CD4-positive, alpha-beta T cell treated with Interleukin-17A for 1 hour (primary cell): ENCODE measurements around the gene SNX21.
"Not testable (repeated sequence)": the region's sequence is repeated elsewhere in the genome, so short reads cannot be mapped to it uniquely, and the experiment has no call there.

Experiments
- DNase-seq: peaks from one replicate; pipeline ENCODE4 v3.0.0-alpha.2; 2020

The SNX21 gene

GRCh38 chr20:45823949-45824835 is 9.4 kb upstream of the SNX21 start:
- peak; percentile 60 for DNase-seq

- DNase-seq, result no peak
Observed at GRCh38 chr20:45826381-45827019, 7.1 kb upstream of the SNX21 start.

GRCh38 chr20:45827030-45827652 is 6.5 kb upstream of the SNX21 start, which contains the start of gene TNNC2:
Gene TNNC2, minus strand, starts transcription at chr20:45827312. Its CDS starts 64 bp downstream, at chr20:45827248.
- no peak for DNase-seq

GRCh38 chr20:45827712-45828111 is 5.9 kb upstream of the SNX21 start:
- no peak for DNase-seq

GRCh38 chr20:45828589-45828988 is 5.0 kb upstream of the SNX21 start:
- DNase-seq, result no peak

GRCh38 chr20:45829673-45830106 is 3.9 kb upstream of the SNX21 start:
- DNase-seq, result not testable (repeated sequence)

- no peak for DNase-seq
Observed at GRCh38 chr20:45832619-45833018, 980 bp upstream of the SNX21 start.

GRCh38 chr20:45833883-45834796 is 541 bp downstream of the SNX21 start:
- DNase-seq, result peak; percentile 49

- no peak for DNase-seq
Observed at GRCh38 chr20:45834797-45835161, 1.2 kb downstream of the SNX21 start.

- no peak for DNase-seq
Observed at GRCh38 chr20:45835329-45835765, 1.7 kb downstream of the SNX21 start.

GRCh38 chr20:45835825-45836224 is 2.2 kb downstream of the SNX21 start:
- DNase-seq, result no peak

- no peak for DNase-seq
Observed at GRCh38 chr20:45836841-45837240, 3.2 kb downstream of the SNX21 start.

GRCh38 chr20:45840700-45841198 is 7.2 kb downstream of the SNX21 start:
- DNase-seq, result no peak

GRCh38 chr20:45841407-45842129 is 8.0 kb downstream of the SNX21 start:
- no peak for DNase-seq

GRCh38 chr20:45842169-45842812 is 8.7 kb downstream of the SNX21 start:
- DNase-seq, result no peak

- no peak for DNase-seq
Observed at GRCh38 chr20:45843506-45843905, 9.9 kb downstream of the SNX21 start.

GRCh38 chr20:45845452-45845851 is 11.9 kb downstream of the SNX21 start:
- no peak for DNase-seq

GRCh38 chr20:45848421-45848820 is 14.8 kb downstream of the SNX21 start:
- no peak for DNase-seq

- no peak for DNase-seq
Observed at GRCh38 chr20:45848969-45849582, 15.5 kb downstream of the SNX21 start.

- DNase-seq, result no peak
Observed at GRCh38 chr20:45850238-45850637, 16.6 kb downstream of the SNX21 start.

- no peak for DNase-seq
Observed at GRCh38 chr20:45850926-45851325, 17.3 kb downstream of the SNX21 start.
